OCI-LY3 (cell line): ENCODE measurements around the gene BMPR1B.

Experiments
- CTCF ChIP-seq: fragments of 200-600, 300-600 bp; sonication (generic); IDR thresholded peaks from 2 replicates; pipeline ENCODE4 v1.5.1; 2014; ENCODE audit warnings: antibody characterized with exemption, low read length, low read depth
- EZH2phosphoT487 ChIP-seq: fragments of 200-600 bp; shearing (Covaris generic); IDR thresholded peaks from 2 replicates; pipeline ENCODE4 v1.6.1; 2018; ENCODE audit warnings: antibody characterized with exemption, mixed run types, low read depth

GRCh38 chr4:94927696-94928095 lies 169.9 kb downstream of the BMPR1B start:
- no peak for TF ChIP-seq CTCF
- TF ChIP-seq EZH2phosphoT487: no peak
